T-cell (primary cell): ENCODE results near the gene RAPGEF2. TPM values are rescaled to one million over a fixed set of nuclear protein-coding genes. Genes with fewer than 3 reads are reported as not detected.

ENCODE experiments used
- ATAC-seq, 4 experiments: fragments of 200-7000 bp in 3 of 4; fragments of 150-1000 bp in 1 of 4; cut with Tn5 transposase; replicated peaks in 1 of 4; 1 replicate in 3 of 4; 2 replicates in 1 of 4; pipeline ENCODE4 v1.10.0; 2021; ENCODE audit warnings: moderate library complexity in 3 of 4, mild to moderate bottlenecking in 2 of 4, moderate number of reproducible peaks in 1 of 4
- CTCF ChIA-PET, 2 donors: fragments of 300-600 bp; sonication (Branson Sonifier 250); formaldehyde crosslinking; loops; one replicate each; lab custom pipeline; 2022; ENCODE audit warnings: antibody characterized with exemption in 2 of 2; lab: Charles Lee
- POLR2A ChIA-PET, 2 donors: fragments of 300-600 bp; sonication (Branson Sonifier 250); formaldehyde crosslinking; loops; one replicate each; lab custom pipeline; 2022; ENCODE audit warnings: antibody characterized with exemption in 2 of 2; lab: Charles Lee
- DNase-seq, 35 experiments: peaks; one replicate each; pipeline versions ENCODE4 v3.0.0 to v3.0.0-alpha.2; 2013 to 2023
- H3K27ac ChIP-seq: one replicate; pipeline ENCODE4 v1.5.1; 2013; ENCODE audit warnings: low read length
- H3K27me3 ChIP-seq, 2 experiments: replicated peaks in 1 of 2; 1 replicate in 1 of 2; 2 replicates in 1 of 2; pipeline versions ENCODE4 v1.6.1 to v1.7.0; 2013; ENCODE audit warnings: low read length in 1 of 2, mixed read lengths in 1 of 2; ENCODE audit not compliant: control insufficient read depth in 2 of 2, insufficient read depth in 2 of 2; ENCODE audit errors: extremely low read depth in 1 of 2
- H3K36me3 ChIP-seq, 2 donors: 1 replicate in 1 of 2; 2 replicates in 1 of 2; pipeline versions ENCODE4 v1.6.1 to v1.7.0; 2013; ENCODE audit warnings: low read length in 1 of 2; ENCODE audit not compliant: control insufficient read depth in 2 of 2, insufficient read depth in 1 of 2; ENCODE audit errors: extremely low read depth in 1 of 2
- H3K4me1 ChIP-seq, 2 experiments: 1 replicate in 1 of 2; 2 replicates in 1 of 2; pipeline versions ENCODE4 v1.6.1 to v1.7.0; 2013; ENCODE audit warnings: low read length in 2 of 2, mixed read lengths in 1 of 2; ENCODE audit not compliant: insufficient read depth in 2 of 2, control insufficient read depth in 1 of 2; ENCODE audit errors: extremely low read depth in 1 of 2
- H3K4me3 ChIP-seq, 2 donors: 1 replicate in 1 of 2; 2 replicates in 1 of 2; pipeline versions ENCODE4 v1.5.1 to v1.7.0; 2013; ENCODE audit warnings: mild to moderate bottlenecking in 2 of 2, low read length in 1 of 2, moderate library complexity in 1 of 2; ENCODE audit not compliant: control insufficient read depth in 1 of 2; ENCODE audit errors: extremely low read depth in 1 of 2
- H3K9me3 ChIP-seq: 2 replicates; pipeline ENCODE4 v1.7.0; 2013
- H3K27ac Mint-ChIP-seq, 2 donors: one replicate each; pipeline ENCODE4 v1.8.0; 2020 to 2021; ENCODE audit warnings: mild to moderate bottlenecking in 2 of 2, mixed read lengths in 2 of 2
- H3K27me3 Mint-ChIP-seq, 2 donors: one replicate each; pipeline ENCODE4 v1.8.0; 2021 to 2022; ENCODE audit warnings: mixed read lengths in 2 of 2
- H3K36me3 Mint-ChIP-seq: one replicate; pipeline ENCODE4 v1.8.0; 2021; ENCODE audit warnings: mixed read lengths
- H3K4me1 Mint-ChIP-seq, 3 donors: one replicate each; pipeline ENCODE4 v1.8.0; 2020 to 2022; ENCODE audit warnings: mixed read lengths in 3 of 3, mild to moderate bottlenecking in 1 of 3
- H3K4me3 Mint-ChIP-seq, 3 donors: one replicate each; pipeline ENCODE4 v1.8.0; 2020 to 2022; ENCODE audit warnings: mild to moderate bottlenecking in 3 of 3, mixed read lengths in 3 of 3, moderate library complexity in 3 of 3
- H3K9me3 Mint-ChIP-seq, 3 donors: one replicate each; pipeline ENCODE4 v1.8.0; 2020 to 2022; ENCODE audit warnings: mixed read lengths in 3 of 3
- WGBS: methylation state at CpG from one replicate; pipeline ENCODE4 v1.1.5; 2013; ENCODE audit warnings: missing lambda C conversion rate; ENCODE audit not compliant: insufficient coverage; 5-methylcytosine and 5-hydroxymethylcytosine counted together
- total RNA-seq, 35 experiments: library from RNA in 6 of 35; stranded (reverse) in 6 of 35; fragments of 120-200 nt in 1 of 35; gene quantifications; one replicate each; pipeline versions ENCODE4 v1.2.1 to v1.2.4 and lab custom pipeline; 2013 to 2026

Gene RAPGEF2
- total RNA-seq, 5 donors from 2014 or later (not counting 1 experiment from before 2014, with no cell fraction given): 16.8 to 28.5 (median 26.4) TPM

DNA sequence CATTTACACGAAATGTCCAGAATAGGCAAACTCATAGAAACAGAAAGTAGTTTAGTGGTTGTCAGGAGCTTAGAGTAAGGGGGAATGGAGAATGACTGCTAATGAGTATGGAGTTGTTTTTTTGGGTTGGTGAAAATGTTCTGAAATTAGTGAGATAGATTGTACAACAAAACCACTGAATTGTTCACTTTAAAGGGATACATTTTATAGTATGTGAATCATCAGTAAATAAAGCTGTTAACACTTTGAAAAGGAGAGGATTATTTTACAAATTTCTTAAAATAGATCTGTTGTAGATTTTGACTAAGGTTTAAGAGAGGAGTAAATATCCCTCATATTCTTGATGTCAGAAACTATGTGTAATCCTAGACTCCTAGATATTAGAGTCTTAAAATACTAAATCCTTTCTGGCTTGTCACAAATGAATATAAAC is 82.7 kb downstream of the RAPGEF2 start:
- ATAC-seq (no peak), DNase-seq (no peak)
- Mint-ChIP-seq H3K36me3 (no peaks in the 10 kb centered on the region), H3K4me3 (no peak overlapping the region), H3K9me3 (no peaks in the 10 kb centered on the region), H3K27me3 (no peaks in the 10 kb centered on the region), H3K4me1 (peaks cover 5 to 10% (median 7%) of the 10 kb centered on the region in 3 donors), H3K27ac (no peak overlapping the region)
- H3K36me3 ChIP-seq: no peaks in the 10 kb centered on the region
- H3K9me3 ChIP-seq: no peaks in the 10 kb centered on the region
- H3K27me3 ChIP-seq: no peaks in the 10 kb centered on the region
- H3K4me3 ChIP-seq: no peak overlapping the region
- WGBS: 67% methylated on average over 1 of the region's 1 CpG
- CTCF ChIA-PET: interaction anchor here in 1 of 2 donors (0.7 to 1.5 kb wide), 2 partner anchors 17 to 329 kb away, joined by 5 read pairs; no protein-coding TSS in a partner anchor
- POLR2A ChIA-PET: no interaction called here
- H3K27ac ChIP-seq: no peak overlapping the region
- no peaks in the 10 kb centered on the region for H3K4me1 ChIP-seq

- H3K9me3 Mint-ChIP-seq: no peaks in the 10 kb centered on the region
- no peak for DNase-seq
- H3K27me3 Mint-ChIP-seq: no peaks in the 10 kb centered on the region
- H3K27ac ChIP-seq: no peak overlapping the region
- H3K27ac Mint-ChIP-seq: no peak overlapping the region
- H3K27me3 ChIP-seq: no peaks in the 10 kb centered on the region
- H3K4me3 ChIP-seq: no peak overlapping the region
- H3K4me1 ChIP-seq: no peaks in the 10 kb centered on the region
- POLR2A ChIA-PET: no interaction called here
- H3K36me3 Mint-ChIP-seq: no peaks in the 10 kb centered on the region
- CTCF ChIA-PET: interaction anchor here in 1 of 2 donors (0.7 kb wide), 1 partner anchor 157 kb away, joined by 3 read pairs; no protein-coding TSS in a partner anchor
- no peak overlapping the region for H3K4me3 Mint-ChIP-seq
- no CpG with 5 or more reads among the region's 1 CpG for WGBS
- H3K36me3 ChIP-seq: no peaks in the 10 kb centered on the region
- no peak for ATAC-seq
- H3K9me3 ChIP-seq: no peaks in the 10 kb centered on the region
- peaks cover 4 to 10% (median 7%) of the 10 kb centered on the region in 3 donors for H3K4me1 Mint-ChIP-seq
Observed at GRCh38 chr4:159188646-159189045, 85.8 kb downstream of the RAPGEF2 start.

GRCh38 chr4:159190651-159191050 is 87.8 kb downstream of the RAPGEF2 start:
- DNase-seq: no peak
- no peak for ATAC-seq
- no peak overlapping the region for H3K27ac ChIP-seq
- Mint-ChIP-seq H3K4me3 (no peak overlapping the region), H3K36me3 (peaks cover 9% of the 10 kb centered on the region), H3K4me1 (peaks cover 0 to under 1% (median 0%) of the 10 kb centered on the region in 3 donors), H3K27ac (no peak overlapping the region), H3K9me3 (no peaks in the 10 kb centered on the region), H3K27me3 (no peaks in the 10 kb centered on the region)
- CTCF ChIA-PET: interaction anchor here in 1 of 2 donors (0.6 to 2.4 kb wide), 2 partner anchors 12 to 214 kb away, joined by 4 to 7 read pairs; no protein-coding TSS in a partner anchor
- no peaks in the 10 kb centered on the region for H3K36me3 ChIP-seq
- H3K9me3 ChIP-seq: no peaks in the 10 kb centered on the region
- H3K4me1 ChIP-seq: no peaks in the 10 kb centered on the region
- no peaks in the 10 kb centered on the region for H3K27me3 ChIP-seq
- WGBS: 93% methylated on average over 1 of the region's 2 CpGs
- H3K4me3 ChIP-seq: no peak overlapping the region
- POLR2A ChIA-PET: interaction anchor here in 1 of 2 donors (0.6 kb wide), 1 partner anchor 35 kb away, joined by 4 read pairs; no protein-coding TSS in a partner anchor

DNA sequence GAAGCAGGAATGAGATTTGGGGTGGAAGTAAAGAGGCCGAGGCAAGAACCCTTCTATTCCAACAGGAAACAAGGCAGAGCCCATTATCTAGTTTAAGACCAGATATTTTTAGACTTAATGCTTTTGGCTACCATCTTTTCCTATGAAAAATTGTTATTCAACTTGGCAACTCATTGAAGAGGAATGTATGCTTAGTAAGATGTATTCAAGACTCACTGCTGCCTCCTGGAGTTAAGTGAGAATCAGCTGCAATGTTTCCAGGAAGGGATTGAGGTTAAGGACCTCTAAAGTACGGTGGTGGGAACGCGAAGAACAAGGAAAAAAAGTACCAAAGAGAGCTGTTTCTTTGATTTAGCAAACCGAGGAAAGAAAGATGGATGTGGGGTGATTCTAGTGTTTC is 89.1 kb downstream of the RAPGEF2 start:
- WGBS: 100% methylated on average over 1 of the region's 5 CpGs
- Histone ChIP-seq H3K4me1 (no peaks in the 10 kb centered on the region), H3K27me3 (no peaks in the 10 kb centered on the region), H3K36me3 (no peaks in the 10 kb centered on the region), H3K4me3 (no peak overlapping the region), H3K9me3 (no peaks in the 10 kb centered on the region), H3K27ac (no peak overlapping the region)
- Mint-ChIP-seq H3K4me3 (no peak overlapping the region), H3K27ac (no peak overlapping the region), H3K4me1 (no peaks in the 10 kb centered on the region), H3K27me3 (no peaks in the 10 kb centered on the region), H3K36me3 (peaks cover 9% of the 10 kb centered on the region), H3K9me3 (no peaks in the 10 kb centered on the region)
- DNase-seq (no peak), ATAC-seq (no peak)
- ChIA-PET POLR2A (no interaction called here), CTCF (interaction anchor here (1.0 to 2.4 kb wide), 2 partner anchors 11 kb away, joined by 3 to 7 read pairs; no protein-coding TSS in a partner anchor)

GRCh38 chr4:159193046-159193620 is 90.3 kb downstream of the RAPGEF2 start:
- H3K4me3 ChIP-seq: no peak overlapping the region
- Mint-ChIP-seq H3K36me3 (peaks cover 9% of the 10 kb centered on the region), H3K27ac (no peak overlapping the region), H3K4me1 (peaks cover 0 to 4% (median 0%) of the 10 kb centered on the region in 3 donors), H3K4me3 (no peak overlapping the region), H3K9me3 (no peaks in the 10 kb centered on the region), H3K27me3 (no peaks in the 10 kb centered on the region)
- POLR2A ChIA-PET: no interaction called here
- H3K4me1 ChIP-seq: no peaks in the 10 kb centered on the region
- DNase-seq: no peak
- CTCF ChIA-PET: no interaction called here
- H3K9me3 ChIP-seq: no peaks in the 10 kb centered on the region
- no peak for ATAC-seq
- no peaks in the 10 kb centered on the region for H3K36me3 ChIP-seq
- no peak overlapping the region for H3K27ac ChIP-seq
- no peaks in the 10 kb centered on the region for H3K27me3 ChIP-seq
- WGBS: no CpG with 5 or more reads among the region's 1 CpG

DNA sequence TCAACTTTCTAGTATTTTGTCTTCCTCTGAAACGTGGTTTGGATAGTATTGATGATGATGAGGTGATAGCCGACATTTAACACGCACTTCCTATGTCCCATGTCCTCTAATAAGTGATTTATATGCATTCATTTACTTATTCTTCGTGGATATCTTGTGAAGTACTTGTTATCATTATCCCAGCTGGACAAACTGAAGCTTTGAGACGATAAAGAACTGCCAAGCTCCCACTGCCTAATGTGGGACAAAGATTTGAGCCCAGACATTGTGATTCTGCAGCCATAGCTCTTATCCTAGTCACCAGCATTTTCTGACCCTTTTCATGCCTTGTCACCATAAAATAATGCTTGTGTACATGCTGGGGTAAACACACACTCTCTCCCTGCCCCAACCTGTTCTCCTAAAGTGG is 92.5 kb downstream of the RAPGEF2 start:
- Histone ChIP-seq H3K27ac (no peak overlapping the region), H3K4me3 (no peak overlapping the region), H3K36me3 (no peaks in the 10 kb centered on the region), H3K27me3 (no peaks in the 10 kb centered on the region), H3K4me1 (no peaks in the 10 kb centered on the region), H3K9me3 (no peaks in the 10 kb centered on the region)
- Mint-ChIP-seq H3K27me3 (no peaks in the 10 kb centered on the region), H3K27ac (no peak overlapping the region), H3K4me1 (peaks cover 0 to 6% (median 2%) of the 10 kb centered on the region in 3 donors), H3K4me3 (no peak overlapping the region), H3K9me3 (no peaks in the 10 kb centered on the region), H3K36me3 (peaks cover 9% of the 10 kb centered on the region)
- ATAC-seq (no peak), DNase-seq (no peak)
- ChIA-PET POLR2A (no interaction called here), CTCF (interaction anchor here (0.6 to 0.7 kb wide), 3 partner anchors 28 to 935 kb away, joined by 3 to 6 read pairs (median 5); no protein-coding TSS in a partner anchor)
- WGBS: 83% methylated on average over 2 of the region's 5 CpGs
